Renal cortical epithelial cell (primary cell): Measurements from ENCODE around the gene SLC16A2. TPM values are rescaled to one million over a fixed set of nuclear protein-coding genes. Genes with fewer than 3 reads are reported as not detected.
"Not testable (repeated sequence)": the region's sequence is repeated elsewhere in the genome, so short reads cannot be mapped to it uniquely, and the experiment has no call there.

ENCODE experiments used
- DNase-seq: peaks from one replicate; pipeline ENCODE4 v3.0.0-alpha.2; 2011; ENCODE audit warnings: low read depth
- total RNA-seq: library from RNA; depleted of rRNA; stranded (reverse); fragments of >200 nt; gene quantifications from 2 replicates; pipeline ENCODE4 v1.2.3, GENCODE V29; 2014

SLC16A2 gene
- total RNA-seq, 1 donor from 2014 or later, result 19.5 TPM

DNA sequence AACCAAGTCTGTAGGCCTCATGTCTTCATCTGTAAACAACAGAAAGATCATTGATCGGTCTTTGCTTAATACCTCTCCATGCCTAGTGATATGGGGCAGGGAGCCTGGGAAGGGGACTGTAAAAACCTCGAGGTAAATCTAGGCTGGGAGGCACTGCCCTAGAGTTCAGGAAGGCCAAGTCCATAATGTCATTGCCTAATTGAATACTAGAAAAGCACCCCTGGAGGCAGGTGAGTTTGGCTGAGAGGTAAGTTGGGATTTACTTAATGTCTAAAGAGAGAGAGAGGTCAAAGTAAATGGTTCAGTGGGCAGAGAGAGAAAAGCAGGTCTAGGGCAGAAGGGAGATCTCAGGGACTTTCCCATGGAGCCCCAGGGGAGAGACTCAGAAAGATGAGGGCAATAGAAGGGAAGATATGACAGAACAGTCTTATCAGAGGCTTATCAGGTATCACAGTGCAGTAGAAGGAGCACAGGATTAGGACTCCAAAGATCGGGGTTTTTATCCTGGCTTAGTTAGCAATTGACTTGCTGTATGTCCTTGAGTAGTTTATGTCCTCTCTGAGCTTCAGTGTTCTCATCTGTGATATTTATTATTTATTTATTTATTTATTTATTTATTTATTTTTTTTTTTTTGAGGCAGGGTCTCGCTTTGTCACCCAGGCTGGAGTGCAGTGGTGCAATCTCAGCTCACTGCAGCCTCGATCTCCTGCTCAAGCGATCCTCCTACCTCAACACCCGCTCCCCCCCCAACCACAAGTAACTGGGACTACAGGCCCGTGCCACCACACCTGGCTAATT, 85.2 kb downstream of the SLC16A2 start:
- DNase-seq, result no peak

DNA sequence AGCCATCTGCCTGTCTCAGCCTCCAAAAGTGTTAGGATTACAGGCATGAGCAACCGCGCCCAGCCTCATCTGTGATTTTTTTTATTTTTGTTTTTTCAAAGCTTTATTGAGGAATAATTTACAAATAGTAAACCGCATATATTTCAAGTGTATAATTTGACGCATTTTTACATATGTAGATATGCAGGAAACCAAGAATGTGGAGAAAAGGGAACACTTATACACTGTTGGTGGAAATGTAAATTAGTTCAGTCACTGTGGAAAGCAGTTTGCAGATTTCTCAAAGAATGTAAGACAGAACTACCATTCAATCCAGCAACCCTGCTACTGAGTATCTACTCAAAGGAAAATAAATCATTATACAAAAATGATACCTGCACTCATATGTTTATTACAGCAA, 85.9 kb downstream of the SLC16A2 start:
- DNase-seq, result no peak

DNA sequence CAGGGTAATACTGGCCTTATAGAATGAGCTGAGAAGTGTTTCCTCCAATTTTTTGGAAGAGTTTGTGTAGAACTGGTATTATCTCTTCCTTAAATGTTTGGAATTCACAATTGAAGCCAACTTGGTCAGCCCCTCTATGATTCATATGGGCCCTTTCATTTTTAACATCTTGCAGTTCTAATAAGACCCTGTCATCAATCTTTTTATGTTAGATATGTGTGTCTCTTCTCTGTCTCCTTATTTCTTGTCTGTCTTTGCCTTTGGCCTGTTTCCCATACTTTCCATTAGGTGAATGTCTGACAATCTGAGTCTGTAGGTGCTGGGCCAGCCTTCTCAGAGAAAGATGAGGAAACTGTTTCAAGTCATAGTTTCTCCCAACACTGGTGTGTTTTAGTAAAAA, 88.7 kb downstream of the SLC16A2 start:
- DNase-seq, result no peak

DNA sequence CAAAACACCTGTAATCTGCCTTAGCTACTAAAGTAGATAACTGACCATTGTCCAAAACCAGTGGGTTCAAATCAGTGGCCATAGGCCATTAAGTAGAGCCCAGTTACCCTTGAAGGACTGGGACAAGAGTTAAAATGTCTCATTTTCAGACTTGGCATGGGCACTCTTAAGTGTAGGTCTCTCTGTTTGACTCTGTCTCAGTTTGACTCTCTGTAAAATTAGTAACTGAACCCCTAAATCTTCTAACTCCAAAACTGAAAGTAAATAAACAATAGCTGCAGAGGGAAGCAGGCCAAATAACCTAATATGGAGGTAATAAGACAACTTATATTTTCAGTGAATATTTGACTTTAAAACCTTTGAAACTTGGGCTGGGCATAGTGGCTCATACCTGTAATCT, 89.1 kb downstream of the SLC16A2 start:
- DNase-seq, result no peak

DNA sequence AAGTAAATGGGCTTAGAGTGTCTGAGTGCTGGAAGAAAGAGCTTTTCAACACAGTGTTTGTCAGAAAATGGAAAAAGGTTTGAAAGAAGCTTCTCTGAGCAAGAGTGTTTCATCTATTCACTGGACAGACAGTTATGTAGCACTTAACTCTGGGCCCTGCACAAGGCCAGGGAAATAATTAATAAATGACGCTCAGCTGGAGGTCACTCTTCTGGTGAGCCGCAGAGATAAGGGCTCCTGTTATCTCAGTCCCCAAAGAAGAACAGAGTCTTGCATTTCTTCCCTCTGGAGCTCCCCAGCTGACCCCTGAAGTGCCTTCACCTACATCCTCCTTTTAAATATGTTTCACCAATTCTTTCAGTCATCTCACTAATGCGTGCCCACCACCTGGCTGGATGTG, 90.4 kb downstream of the SLC16A2 start:
- no peak for DNase-seq

DNA sequence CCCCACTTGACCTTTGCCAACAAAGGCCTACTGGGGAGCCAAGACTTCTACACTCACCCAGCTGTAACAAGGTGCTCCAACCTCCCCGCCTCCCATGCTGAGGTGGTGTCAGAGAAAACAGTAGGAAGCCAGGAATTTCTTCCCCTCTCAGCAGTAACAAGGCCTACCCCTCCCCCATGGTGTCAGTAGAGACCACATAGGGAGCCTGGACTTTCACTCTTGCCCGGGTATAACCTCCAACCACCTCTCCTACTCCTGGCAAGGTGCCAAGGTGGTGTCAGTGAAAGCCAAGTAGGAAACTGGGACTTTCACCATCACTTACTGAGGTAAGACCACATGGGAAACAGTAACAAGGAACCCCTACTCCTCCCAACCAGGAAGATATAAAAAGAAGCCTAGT, 93.1 kb downstream of the SLC16A2 start:
- peak; percentile 66 for DNase-seq

DNA sequence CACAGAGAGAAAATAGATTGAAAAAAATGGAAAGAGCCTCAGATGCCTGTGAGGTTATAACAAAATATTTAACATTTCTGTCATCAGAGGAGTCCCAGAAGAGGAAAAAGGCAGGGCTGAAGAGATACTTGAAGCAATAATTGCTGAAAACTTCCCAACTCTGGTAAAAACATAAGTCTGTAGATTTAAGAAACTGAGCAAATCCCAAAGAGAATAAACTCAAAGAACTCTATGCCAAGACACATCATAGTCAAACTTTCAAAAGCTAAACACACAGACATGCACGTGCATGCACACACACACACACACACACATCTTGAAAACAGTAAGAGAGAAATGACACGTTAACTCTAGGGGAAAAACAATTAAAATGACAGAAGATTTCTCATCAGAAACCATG, 94.1 kb downstream of the SLC16A2 start:
- no peak for DNase-seq

DNA sequence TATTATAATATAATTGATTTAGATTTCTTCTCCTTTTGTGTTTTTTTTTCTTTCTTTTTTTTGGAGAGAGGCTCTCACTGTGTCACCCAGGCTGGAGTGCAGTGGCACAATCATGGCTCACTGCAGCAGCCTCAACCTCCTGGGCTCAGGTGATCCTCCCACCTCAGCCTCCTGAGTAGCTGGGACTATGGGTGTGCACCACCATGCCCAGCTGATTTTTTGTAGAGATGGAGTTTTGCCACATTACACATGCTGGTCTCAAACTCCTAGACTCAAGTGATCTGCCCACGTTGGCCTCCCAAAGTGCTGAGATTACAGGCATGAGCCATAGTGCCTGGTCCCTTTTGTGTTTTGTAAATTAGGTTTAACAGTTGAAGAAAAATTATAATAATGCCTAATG, 94.7 kb downstream of the SLC16A2 start:
- not testable (repeated sequence) for DNase-seq

DNA sequence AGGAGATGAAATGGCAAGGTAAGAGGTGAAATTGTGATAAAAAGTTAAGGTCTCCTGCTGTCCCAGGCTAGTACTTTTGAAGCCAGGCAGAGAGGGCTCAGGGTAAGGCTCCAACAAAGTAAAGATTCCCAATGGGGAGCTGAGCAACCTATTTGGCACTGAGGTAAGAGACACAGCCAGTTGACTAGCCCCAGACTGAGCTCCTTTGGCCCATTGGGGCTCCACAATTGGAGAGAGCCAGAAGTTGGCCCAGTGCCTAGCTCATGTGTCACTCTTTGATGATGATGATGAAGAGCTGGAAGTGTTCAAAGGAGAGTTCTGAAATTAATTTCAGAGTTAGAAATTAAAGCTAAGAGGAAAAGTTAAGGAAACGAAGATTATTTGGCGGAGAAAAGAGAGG, 98.6 kb downstream of the SLC16A2 start:
- no peak for DNase-seq

DNA sequence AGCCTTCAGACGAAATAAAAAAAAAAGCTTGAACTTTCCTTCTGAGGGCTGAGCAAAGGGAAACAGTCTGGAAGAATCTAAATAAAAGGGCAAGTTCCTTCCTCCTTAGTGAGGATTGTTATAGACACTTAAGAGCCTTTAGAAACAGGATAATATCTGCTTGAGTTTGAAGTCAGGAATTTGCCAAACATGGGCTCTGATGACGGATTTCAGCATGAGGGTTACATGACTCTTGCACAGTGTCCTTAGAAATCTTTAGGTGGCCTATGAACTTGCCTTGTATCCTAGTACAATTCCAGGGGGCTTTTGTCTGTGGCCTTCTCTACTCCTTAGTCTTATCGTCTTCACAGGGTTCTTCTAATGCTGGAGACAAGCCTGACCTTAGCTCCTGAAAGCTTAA, 99.0 kb downstream of the SLC16A2 start:
- no peak for DNase-seq

DNA sequence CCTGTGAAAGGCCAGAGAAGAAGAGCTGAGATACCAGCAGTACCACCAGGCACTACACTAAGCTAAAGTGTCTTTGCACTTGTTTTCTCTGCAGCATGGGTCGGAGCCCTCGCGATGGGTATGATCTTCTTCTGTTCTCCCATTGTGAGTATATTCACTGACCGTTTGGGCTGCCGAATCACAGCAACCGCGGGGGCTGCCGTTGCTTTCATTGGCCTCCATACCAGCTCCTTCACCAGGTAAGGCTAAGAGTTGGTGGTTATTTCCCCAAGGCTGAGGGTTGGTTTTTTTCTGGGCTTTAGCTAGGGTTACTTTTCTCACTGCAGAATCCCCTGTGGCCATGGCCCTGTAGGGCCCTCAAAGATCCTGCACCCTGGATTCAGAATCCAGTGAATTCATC, 99.6 kb downstream of the SLC16A2 start:
- DNase-seq, result no peak

DNA sequence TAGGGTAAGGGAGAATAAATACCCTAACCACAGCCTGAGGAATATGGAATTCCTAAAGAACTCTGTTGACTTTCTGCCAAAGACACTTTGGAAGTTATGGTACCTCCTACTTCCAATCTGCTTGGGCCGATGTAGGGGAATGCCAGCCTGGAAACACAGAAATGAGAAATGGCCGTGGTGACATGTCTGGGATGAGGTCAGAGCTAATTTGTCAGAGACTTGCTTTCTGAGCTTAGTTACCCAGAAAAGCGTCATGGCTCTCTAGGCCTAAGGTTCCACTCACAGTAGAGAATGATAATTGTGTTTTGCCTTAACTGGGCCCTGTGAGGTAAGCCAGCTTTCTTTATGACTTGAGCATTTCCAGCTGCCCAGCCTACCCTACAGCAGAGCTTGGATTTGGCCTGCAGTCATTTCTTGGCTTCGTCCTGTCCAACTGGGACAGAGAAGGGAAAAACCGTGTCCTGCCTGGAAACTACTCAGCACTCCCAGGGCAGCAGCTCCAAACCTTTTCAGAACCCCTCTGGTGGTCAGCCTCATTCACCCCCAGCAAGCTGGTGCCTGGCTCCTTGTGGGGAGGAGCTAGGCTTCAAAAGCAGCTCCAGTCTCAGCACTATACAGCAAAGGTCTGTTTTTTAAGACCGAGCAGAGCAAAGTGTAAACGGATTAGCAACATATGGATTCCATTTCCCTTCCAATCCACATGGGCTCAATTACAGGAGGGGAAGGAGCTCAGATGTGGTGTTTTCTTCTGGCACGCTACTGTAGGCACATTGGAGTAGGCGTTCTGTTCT, 100.9 kb downstream of the SLC16A2 start:
- DNase-seq, result no peak

DNA sequence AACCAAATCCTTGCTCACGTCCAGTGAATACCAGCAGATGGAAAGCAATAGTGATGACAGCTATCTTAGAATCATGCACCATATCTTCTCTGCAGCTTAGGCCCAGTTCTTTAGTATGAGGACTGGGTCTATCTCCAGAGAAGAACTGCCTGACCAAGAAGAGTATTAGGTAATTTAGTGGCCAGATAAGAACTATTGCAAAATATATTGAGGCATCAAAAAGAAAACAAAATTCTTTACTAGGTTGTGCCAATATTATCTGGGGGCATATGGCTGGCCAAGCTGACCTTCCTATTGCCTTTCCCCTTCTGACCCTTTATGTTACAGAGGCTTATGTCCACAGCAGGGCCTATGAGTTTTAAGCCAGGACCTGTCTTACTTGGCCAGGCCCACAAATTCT, 101.9 kb downstream of the SLC16A2 start:
- no peak for DNase-seq

DNA sequence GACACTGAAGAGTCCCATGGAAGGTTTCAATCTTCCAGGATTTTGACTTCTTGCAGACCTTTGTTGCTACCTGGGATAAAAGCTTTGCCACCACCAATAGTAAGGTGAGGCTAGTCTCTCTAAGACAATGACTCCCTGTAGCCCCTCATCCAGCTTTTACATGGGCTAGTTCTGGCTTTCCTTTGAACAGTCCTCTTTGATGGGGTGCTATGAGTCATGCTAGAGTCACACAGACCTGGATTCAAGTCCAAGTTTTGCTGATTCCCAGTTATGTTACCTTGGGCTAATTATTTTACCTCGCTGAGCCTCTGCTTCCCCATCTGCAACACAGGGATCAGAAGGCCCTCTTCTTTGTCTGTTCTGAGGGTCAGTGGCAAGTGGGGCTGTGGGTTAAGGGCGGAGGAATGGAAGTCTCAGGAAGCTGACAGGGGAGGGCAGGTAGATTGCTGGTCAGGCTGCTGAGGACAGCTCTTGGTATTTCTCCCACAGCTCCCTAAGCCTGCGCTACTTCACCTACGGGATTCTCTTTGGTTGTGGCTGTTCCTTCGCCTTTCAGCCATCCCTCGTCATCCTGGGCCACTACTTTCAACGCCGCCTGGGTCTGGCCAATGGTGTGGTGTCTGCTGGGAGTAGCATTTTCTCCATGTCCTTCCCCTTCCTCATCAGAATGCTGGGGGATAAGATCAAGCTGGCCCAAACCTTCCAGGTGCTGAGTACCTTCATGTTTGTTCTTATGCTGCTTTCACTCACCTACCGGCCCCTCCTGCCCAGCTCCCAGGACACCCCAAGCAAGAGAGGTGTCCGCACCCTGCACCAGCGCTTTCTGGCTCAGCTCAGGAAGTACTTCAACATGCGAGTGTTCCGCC, 102.8 kb downstream of the SLC16A2 start:
- no peak for DNase-seq

DNA sequence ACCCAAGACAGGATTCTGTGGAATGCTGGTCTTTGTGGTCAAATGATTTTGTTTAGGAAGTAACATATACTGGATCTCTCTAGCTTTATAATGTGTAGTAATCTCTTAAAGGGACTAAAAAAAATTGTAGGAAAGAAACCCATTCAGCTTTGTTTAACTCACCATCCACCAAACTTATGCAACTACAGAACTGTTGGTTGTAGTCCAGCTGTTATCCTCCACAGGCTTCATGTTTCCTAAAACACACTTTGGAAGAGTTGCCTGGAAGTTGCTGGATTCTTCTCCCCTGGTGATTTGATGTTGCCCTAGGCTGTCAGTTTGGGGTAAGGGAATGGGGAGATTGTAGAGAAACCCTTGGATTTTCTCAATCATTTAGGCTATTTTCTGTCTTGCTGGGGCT, 103.8 kb downstream of the SLC16A2 start:
- DNase-seq, result no peak

DNA sequence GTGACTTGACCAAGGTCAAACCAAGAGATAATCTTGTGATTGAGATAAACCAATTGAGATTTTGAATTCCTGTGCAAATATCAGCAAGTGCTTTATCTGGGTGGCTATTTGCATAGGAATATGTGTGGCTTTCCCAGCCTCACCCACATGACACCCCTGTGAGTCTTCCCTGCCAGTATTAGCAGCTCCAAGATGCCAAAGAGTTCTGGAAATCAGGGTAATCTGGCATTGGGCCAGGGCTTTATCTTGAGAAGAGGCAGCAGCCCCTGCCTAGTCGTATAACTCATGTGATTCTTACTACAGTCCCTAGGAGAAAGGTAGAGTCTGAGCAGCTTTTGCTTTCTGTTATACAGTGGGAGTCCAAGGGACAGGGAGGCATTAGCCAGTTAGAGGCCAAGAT, 105.5 kb downstream of the SLC16A2 start:
- DNase-seq, result no peak

DNA sequence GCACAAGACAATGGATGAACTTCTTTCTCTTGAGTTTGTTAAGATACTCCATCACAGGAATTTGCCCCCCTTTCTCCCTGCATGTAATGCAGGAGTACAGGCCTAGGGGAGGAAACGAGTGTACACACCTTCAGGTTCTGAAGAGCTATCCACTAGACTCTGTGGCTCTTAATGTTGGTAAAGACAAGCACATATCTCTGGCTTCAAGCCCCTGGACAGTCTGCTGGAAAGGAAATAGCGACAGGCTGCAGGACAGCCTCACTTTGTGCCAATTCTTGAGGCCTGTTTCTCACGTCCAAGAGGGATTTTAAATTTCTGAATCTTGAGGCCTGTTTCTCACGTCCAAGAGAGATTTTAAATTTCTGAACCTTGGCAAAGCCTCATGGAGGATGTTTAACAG, 106.1 kb downstream of the SLC16A2 start:
- no peak for DNase-seq

DNA sequence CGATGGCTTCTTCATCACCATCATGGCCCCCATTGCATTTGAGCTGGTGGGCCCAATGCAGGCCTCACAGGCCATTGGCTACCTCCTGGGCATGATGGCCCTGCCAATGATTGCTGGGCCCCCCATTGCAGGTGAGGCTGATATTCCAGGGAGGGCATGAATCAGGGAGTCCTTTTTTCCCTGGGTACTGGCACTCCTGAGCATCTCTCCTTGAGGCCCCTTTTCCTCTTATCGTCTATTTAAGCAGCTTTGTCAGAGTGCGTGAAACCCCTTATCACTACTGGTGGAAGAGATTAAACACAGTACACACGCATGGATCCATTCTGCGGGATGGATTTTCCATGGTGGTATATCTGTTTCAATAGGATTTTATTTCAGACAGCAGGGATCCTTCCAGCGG, 108.0 kb downstream of the SLC16A2 start:
- no peak for DNase-seq

DNA sequence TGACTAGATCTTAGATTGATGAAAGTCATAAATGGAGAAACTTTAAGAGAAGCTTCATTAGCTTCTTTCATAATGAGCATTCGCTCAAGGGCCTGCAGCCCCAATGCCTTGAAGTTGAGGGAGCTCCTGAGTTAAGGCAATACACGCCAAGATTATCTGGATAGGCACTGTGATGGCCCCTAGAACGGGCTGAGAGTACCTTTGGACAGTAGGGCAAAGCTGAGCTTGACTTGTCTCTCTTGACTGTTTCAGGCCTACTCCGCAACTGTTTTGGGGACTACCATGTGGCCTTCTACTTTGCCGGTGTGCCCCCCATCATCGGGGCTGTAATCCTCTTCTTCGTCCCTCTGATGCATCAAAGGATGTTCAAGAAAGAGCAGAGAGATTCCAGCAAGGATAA, 109.8 kb downstream of the SLC16A2 start:
- DNase-seq, result no peak

DNA sequence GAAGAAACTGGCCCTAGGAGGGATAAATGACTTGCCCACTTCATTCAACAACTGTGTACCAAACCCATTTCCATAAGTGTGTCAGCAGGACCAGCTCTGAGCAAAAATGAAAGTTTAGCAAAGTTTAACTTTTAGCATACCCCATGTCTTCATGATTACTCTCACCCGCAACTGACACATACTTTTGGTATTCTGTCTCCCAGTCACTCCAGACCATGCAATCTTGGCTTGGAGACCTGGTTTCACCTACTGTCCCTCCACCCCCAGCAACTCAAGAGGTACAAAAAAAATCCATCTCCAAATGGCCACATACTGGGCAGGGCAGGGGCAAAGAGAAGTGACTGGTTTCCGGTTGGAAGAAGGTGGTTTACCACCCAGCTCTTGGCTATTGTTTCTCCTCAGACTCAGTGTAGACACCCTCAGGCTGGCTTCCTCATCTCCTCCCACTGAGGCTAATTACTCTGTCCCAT, 113.3 kb downstream of the SLC16A2 start:
- peak; percentile 53 for DNase-seq

DNA sequence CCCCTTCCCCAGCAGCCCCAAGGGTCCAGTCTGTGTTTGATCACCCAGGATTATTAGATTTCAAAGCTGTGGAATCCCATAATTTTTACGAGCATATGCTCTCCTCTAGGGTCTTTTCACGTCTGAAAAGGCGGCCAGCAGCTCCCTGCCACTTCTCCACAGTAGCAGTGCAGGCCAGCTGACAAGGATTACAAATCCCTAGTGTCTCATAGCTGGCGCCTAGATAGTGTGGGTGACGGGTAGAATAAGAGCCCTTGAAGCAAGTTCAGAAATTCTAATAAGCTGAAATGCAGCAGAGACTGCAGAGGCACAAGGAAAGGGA, 113.8 kb downstream of the SLC16A2 start:
- DNase-seq, result no peak

DNA sequence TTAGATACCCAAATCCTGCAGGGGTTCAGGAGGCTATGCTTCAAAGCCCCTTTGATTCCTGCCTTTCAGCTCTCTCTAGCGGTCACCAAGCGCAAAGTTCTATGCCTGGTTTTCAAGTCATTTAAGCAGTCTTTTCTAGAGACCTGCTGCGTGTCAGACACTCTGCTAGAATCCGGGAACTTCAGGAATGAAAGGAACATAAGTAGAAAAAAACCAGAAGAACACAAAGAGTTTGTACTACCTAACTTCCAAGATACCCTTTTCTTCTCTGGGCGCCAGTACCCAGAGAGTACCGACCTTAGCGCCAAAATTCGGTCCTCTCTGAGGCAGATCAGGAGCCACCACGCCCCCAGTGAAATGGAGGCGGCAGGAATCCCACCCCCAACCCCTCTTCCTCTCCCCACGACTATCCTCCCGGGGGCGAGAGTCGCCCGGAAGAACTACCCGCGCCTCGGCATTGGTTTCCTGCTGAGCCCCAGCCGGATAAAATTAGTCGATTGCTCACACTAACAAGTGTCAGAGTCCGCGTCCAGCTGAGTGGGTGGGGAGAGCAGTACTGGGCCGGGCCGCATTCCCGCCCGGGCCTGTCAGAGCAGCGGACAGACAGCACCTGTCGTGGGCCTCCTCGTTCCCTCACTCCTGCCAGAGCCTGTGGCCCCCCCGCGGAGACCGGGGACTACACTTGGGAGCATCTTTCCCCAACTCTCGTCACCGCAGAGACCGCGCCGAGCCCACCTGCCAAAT, 114.3 kb downstream of the SLC16A2 start:
- DNase-seq, result peak; percentile 69
